Activated CD8-positive, alpha-beta memory T cell treated with anti-CD3 and anti-CD28 coated beads for 48 hours (primary cell): ENCODE data around the gene PRMT1.

Experiments
- DNase-seq, 3 experiments: peaks; one replicate each; pipeline ENCODE4 v3.0.0-alpha.2; 2020; ENCODE audit warnings: low read depth in 2 of 3, low spot score in 2 of 3

The PRMT1 gene

GRCh38 chr19:49687566-49688316 is 10.7 kb downstream of the PRMT1 start:
- no peak for DNase-seq

- no peak for DNase-seq
Measured at GRCh38 chr19:49688531-49689132, 11.6 kb downstream of the PRMT1 start.

DNA sequence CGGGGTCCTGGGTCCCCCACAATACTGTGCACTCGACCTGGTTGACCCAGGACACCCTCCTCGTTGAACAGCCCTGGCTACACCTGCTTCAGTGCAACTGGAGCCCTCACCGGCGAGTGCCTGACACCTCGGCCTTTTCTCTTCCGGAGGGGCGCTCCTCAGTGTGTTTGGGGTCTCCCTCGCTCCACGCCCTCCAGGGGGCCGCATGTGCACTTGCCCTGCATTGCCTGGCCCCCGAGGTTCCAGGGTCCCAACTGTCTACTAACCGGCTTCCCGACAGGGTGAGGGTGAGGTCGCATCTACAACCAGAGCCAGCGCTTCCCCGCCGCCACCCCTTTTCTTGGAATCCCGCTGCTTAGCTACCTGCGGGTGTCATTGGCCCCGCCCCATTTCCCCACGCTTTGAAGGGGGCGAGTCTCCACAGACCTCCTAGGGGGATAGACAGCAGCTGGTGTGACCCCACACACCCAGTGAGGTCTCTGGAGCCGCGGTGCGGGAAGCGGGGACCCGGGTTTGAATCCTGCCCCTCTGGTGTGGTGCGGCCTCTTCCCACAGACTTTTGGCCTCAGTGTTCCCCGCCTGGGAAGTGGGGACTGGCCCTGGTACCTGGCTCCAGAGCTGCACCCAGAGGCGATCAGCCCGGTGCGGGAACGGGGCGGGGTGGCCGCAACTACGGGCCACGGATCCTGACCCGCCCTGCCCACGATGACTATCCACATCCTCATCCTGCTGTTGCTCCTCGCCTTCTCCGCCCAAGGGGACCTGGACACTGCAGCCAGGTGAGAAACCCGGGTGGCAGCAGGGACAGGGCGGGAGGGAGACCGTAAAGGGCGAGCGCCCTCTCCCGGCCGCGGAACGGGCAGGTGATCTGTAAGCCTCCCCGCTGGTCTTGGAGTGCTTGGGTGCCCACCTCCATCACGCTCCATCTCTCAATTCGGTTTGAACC is 12.3 kb downstream of the PRMT1 start, which contains the start of gene ADM5:
Gene ADM5, plus strand, starts transcription at position 462 of the 946 bp plus-strand sequence. Its CDS starts 244 bp downstream, at position 706.
- DNase-seq: no peak

- DNase-seq: no peak
Measured at GRCh38 chr19:49690079-49690655, 13.1 kb downstream of the PRMT1 start.

DNA sequence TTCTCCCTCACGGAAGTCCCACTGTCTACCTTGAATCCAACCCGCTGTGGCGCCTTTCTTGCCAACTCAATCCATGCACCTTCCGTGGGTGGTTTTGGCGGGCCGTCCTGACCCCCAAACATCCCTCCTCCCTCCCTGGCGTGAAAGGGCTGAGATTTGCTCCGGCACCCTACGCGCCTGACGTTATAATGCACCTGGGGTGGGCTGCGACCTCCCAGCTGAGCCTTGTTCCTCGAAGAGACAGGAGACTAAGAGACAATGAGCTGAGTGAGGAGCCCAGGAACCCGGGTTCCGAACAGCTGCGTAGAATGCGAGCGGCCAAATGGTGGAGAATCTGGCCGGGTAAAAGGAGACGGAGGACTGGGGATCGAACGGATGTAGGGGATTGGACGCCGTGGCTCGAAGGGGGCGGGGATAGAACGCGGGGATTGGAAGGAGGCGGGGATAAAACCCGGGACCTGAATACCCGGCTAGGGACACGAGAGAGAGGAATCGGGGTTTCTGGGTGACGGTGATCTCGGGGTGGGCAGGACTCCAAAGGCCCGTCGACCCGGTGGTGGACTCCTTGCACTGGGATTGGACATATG is 13.7 kb downstream of the PRMT1 start, which contains the start of gene CPT1C:
Gene CPT1C, plus strand, starts transcription at position 461 of the 587 bp plus-strand sequence. CDS start 1,137 bp downstream, outside the sequence.
- no peak for DNase-seq

DNA sequence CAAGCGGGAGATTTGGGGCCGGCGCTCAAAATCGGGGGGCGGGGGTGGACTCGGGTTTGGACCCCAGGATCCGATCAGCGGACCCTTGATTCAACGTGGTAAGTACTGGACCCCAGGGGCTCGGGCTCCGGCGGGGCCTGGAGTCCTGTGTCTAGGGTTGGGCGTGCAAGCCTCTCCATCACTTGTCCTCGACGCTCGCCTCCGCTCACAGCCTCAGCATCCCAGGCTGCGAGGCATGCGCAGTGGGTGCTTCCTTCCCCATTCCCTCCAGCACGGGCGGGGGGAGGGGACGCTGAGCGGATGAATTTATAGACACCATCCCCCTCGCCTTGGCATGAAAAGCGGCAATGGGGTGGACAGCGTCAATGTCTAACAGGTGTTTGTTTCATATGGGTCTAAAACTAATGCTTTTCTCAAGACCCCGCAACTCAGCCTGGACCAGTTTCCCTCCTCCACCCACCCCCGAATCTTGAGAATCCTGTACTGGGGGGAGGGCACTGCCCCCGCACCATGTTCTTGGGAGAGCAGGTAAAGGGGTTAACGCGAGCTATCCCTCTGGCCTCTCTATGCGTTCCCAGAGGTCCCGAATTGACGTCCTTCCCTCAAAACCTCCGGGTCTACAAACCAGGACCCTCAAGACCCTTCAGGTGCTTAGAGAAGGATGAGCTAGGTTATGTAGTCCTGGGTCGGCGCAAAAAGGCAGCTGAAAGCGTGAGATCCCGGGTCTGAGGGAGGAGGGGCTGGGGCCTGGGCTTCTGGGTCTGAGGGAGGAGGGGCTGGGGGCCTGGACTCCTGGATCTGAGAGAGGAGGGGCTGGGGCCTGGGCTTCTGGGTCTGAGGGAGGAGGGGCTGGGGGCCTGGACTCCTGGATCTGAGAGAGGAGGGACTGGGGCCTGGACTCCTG is 14.4 kb downstream of the PRMT1 start:
- no peak for DNase-seq

- no peak for DNase-seq
Measured at GRCh38 chr19:49692147-49692506, 15.1 kb downstream of the PRMT1 start.

DNA sequence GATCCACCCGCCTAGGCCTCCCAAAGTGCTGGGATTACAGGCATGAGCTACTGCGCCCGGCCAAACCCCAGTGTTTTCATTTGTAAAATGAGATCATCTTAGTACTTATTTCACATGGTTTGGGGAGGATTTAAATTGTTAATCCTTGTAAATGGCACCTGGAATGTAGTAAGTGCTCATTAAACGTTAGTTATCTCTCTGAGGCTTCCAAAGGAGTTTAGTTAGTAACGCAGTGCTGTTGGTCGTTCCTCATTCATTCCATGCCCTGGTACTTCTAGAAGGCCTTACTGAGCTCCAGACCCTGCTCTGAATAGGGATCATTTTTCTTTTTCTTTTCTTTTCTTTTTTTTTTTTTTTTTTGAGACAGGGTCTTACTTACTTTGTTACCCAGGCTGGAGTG is 19.0 kb downstream of the PRMT1 start:
- no peak for DNase-seq

- DNase-seq: no peak
Measured at GRCh38 chr19:49696865-49697264, 19.8 kb downstream of the PRMT1 start.

GRCh38 chr19:49699364-49699763 is 22.3 kb downstream of the PRMT1 start:
- no peak for DNase-seq

DNA sequence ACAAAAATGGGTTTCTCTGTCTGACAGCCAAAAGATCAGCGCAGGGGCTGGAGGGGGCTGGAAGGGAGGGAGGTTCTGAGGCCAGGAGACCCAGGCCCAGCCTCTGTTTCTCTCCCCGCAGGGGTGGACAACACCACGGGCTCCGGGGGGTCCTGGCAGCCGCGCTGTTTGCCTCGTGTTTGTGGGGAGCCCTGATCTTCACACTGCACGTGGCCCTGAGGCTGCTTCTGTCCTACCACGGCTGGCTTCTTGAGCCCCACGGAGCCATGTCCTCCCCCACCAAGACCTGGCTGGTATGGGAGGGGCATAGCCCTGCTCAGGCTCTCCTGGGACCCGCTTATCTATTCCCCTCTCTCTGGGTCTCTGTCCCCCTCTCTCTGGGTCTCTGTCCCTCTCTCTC is 23.5 kb downstream of the PRMT1 start:
- no peak for DNase-seq

DNA sequence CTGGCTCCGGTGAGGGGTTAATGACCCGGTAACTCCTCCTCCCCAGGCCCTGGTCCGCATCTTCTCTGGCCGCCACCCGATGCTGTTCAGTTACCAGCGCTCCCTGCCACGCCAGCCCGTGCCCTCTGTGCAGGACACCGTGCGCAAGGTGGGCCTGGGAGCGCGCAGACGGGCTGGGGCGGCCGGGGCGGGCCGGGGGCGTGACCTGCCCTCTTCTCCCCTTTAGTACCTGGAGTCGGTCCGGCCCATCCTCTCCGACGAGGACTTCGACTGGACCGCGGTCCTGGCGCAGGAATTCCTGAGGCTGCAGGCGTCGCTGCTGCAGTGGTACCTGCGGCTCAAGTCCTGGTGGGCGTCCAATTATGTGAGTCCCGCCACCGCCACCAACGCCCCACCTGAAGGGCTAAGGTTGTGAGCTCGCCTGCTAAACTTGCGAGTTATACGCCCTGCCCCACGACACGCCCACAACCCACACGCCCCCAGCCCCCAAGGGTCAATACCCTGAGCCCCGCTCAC is 24.3 kb downstream of the PRMT1 start:
- no peak for DNase-seq

- DNase-seq: no peak
Measured at GRCh38 chr19:49704888-49705642, 28.0 kb downstream of the PRMT1 start.

DNA sequence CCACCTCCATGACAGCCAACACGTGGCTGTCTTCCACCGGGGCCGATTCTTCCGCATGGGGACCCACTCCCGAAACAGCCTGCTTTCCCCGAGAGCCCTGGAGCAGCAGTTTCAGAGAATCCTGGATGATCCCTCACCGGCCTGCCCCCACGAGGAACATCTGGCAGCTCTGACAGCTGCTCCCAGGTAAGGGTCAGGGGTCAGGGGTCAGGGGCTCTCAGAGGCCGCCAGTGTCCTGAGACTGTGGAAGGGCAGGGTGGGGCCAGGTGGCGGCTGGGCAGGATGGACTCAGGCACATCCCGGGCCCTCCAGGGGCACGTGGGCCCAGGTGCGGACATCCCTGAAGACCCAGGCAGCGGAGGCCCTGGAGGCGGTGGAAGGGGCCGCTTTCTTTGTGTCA is 28.8 kb downstream of the PRMT1 start:
- DNase-seq: no peak

GRCh38 chr19:49710372-49710951 is 33.4 kb downstream of the PRMT1 start:
- DNase-seq: no peak

DNA sequence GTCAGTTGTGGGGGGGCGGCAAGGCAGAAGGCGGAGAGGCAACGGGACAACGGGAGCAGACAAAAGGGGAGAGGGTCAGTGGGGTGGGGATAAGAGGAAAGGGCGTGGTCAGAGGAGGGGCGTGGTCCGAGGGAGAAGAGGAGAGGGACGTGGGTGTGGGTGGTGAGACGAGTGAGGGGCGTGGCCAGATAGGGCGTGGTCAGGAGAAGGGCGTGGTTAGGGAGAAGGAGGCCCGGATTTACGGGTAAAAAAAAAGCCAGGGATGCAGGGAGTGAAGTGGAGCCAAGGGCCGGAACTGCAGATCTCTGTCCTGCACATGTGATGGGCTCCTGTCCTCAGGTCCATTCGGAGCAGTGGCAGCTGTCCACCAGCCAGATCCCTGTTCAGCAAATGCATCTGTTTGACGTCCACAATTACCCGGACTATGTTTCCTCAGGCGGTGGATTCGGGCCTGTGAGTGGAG is 35.4 kb downstream of the PRMT1 start:
- DNase-seq: no peak

DNA sequence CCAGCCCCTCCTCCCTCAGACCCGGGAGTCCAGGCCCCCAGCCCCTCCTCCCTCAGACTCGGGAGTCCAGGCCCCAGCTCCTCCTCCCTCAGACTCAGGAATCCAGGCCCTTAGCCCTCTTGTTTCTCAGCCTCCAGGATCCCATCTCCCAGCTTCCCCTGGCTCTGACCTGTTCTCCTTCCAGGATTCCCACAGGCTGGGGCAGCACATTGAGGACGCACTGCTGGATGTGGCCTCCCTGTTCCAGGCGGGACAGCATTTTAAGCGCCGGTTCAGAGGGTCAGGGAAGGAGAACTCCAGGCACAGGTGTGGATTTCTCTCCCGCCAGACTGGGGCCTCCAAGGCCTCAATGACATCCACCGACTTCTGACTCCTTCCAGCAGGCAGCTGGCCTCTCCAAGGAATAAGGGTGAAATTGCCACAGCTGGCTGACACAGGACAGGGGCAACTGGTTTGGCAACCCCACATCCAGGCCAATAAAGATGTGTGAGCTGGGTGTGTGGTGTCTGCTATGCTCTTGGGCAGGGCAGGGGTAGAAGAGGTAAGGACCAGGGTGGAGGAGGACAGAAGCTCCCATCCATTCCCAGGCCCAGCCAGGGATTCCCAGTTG is 36.3 kb downstream of the PRMT1 start:
- DNase-seq: no peak

DNA sequence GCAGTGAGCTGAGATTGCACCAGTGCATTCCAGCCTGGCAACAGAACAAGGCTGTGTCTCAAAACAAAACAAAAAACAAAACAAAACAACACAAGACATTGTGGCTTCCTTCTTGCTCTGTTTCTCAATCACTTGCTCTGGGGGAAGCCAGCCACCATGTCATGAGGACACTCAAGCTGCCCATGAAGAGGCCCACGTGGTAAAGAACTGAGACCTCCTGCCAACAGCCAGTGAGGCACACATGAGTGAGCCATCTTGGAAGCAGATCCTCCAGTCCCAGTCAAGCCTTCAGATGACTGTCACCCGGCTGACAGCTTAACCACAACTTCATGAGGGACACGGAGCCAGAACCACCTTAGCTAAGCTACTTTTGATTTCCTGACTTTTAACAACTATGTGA is 39.1 kb downstream of the PRMT1 start:
- no peak for DNase-seq
